ENCODE measurements around the gene KDELR1. TPM values are rescaled to one million over a fixed set of nuclear protein-coding genes. Genes with fewer than 3 reads are reported as not detected.

The KDELR1 gene
- total and polyA plus RNA-seq, 9 of the 15 experiments (the other 6 are each of a cell fraction or from before 2014, with no cell fraction given): 6.1 to 165 (median 58.5) TPM

- TF ChIP-seq ARID3A (IDR thresholded peaks at IDR 0.05; ENCODE audit: borderline replicate concordance, low read depth, low read length) (no peak), ZNF766 (CRISPR knock-in tag; conservative IDR thresholded peaks at IDR 0.05) (peak; percentile 71), FUS (optimal IDR thresholded peaks at IDR 0.05; ENCODE audit: low read depth, low read length) (no peak), ZNF232 (CRISPR knock-in tag; IDR thresholded peaks at IDR 0.05) (no peak), RERE (CRISPR knock-in tag; IDR thresholded peaks at IDR 0.05; ENCODE audit: borderline replicate concordance) (no peak), THRAP3 (IDR thresholded peaks at IDR 0.05; ENCODE audit: borderline replicate concordance) (no peak), RBM22 (IDR thresholded peaks at IDR 0.05; ENCODE audit: low read depth, low read length, poor library complexity, severe bottlenecking) (no peak), SP1 (CRISPR knock-in tag; IDR thresholded peaks at IDR 0.05) (no peak; the same call in none of the 2 replicates), ZNF121 (CRISPR knock-in tag; conservative IDR thresholded peaks at IDR 0.05) (no peak), CTBP1 (IDR thresholded peaks at IDR 0.05; ENCODE audit: borderline replicate concordance) (peak; percentile 81), ZFP30 (CRISPR knock-in tag; IDR thresholded peaks at IDR 0.05; ENCODE audit: borderline replicate concordance) (no peak), MECOM (CRISPR knock-in tag; IDR thresholded peaks at IDR 0.05) (no peak), MEF2A (IDR thresholded peaks at IDR 0.05; ENCODE audit: control insufficient read depth, low read depth, low read length) (no peak), TCF15 (CRISPR knock-in tag; IDR thresholded peaks at IDR 0.05) (no peak), MNT (conservative IDR thresholded peaks at IDR 0.05) (no peak), MXD1 (CRISPR knock-in tag; IDR thresholded peaks at IDR 0.05; ENCODE audit: borderline replicate concordance, poor library complexity, severe bottlenecking) (no peak), ILK (tag; IDR thresholded peaks at IDR 0.05; ENCODE audit: borderline replicate concordance, low read depth) (no peak)
These were observed 27.1 kb upstream of the KDELR1 start (continued) for GRCh38 chr19:48418317-48419064.

All from K562 (cell line).